HG02588 (cell line): ENCODE measurements around the gene NDUFV1.
"Not testable (repeated sequence)": the region's sequence is repeated elsewhere in the genome, so short reads cannot be mapped to it uniquely, and the experiment has no call there.

ENCODE experiments used
- ATAC-seq: cut with Tn5 transposase; IDR thresholded peaks from one replicate; pipeline ENCODE4 v1.9.1; 2021; ENCODE audit warnings: mild to moderate bottlenecking, moderate library complexity; ENCODE audit not compliant: unreplicated experiment

The NDUFV1 gene

GRCh38 chr11:67626970-67627369 lies 20.2 kb downstream of the NDUFV1 start:
- no peak for ATAC-seq

GRCh38 chr11:67627441-67627811 lies 20.7 kb downstream of the NDUFV1 start:
- ATAC-seq: no peak

GRCh38 chr11:67627812-67628624 lies 21.3 kb downstream of the NDUFV1 start:
- no peak for ATAC-seq

GRCh38 chr11:67628710-67629385 lies 22.1 kb downstream of the NDUFV1 start:
- no peak for ATAC-seq

- peak; percentile 57 for ATAC-seq
Observed at GRCh38 chr11:67629386-67630227, 22.9 kb downstream of the NDUFV1 start, which contains the start of gene NUDT8. TSS of gene NUDT8 (minus strand) at chr11:67629937. CDS start at chr11:67629911, 26 bp downstream.

- peak; percentile 60 for ATAC-seq
Observed at GRCh38 chr11:67630228-67630942, 23.6 kb downstream of the NDUFV1 start.

GRCh38 chr11:67630943-67631331 lies 24.2 kb downstream of the NDUFV1 start:
- no peak for ATAC-seq

- ATAC-seq: no peak
Observed at GRCh38 chr11:67631411-67631810, 24.7 kb downstream of the NDUFV1 start.

GRCh38 chr11:67631853-67632174 lies 25.1 kb downstream of the NDUFV1 start:
- ATAC-seq: no peak

GRCh38 chr11:67632175-67632981 lies 25.6 kb downstream of the NDUFV1 start:
- ATAC-seq: no peak

GRCh38 chr11:67632982-67633755 lies 26.4 kb downstream of the NDUFV1 start:
- no peak for ATAC-seq

- no peak for ATAC-seq
Observed at GRCh38 chr11:67633758-67634365, 27.1 kb downstream of the NDUFV1 start.

- no peak for ATAC-seq
Observed at GRCh38 chr11:67634366-67635230, 27.9 kb downstream of the NDUFV1 start.

- no peak for ATAC-seq
Observed at GRCh38 chr11:67635231-67635521, 28.4 kb downstream of the NDUFV1 start.

GRCh38 chr11:67636962-67637361 lies 30.2 kb downstream of the NDUFV1 start:
- no peak for ATAC-seq

- not testable (repeated sequence) for ATAC-seq
Observed at GRCh38 chr11:67637441-67637840, 30.7 kb downstream of the NDUFV1 start.

GRCh38 chr11:67638535-67639437 lies 32.0 kb downstream of the NDUFV1 start:
- no peak for ATAC-seq
